Smooth muscle cell (in vitro differentiated cells): ENCODE results near the gene ITLN1. TPM values are rescaled to one million over a fixed set of nuclear protein-coding genes. Genes with fewer than 3 reads are reported as not detected.

ENCODE experiments used
- DNase-seq: peaks from one replicate; lab custom pipeline; 2025; ENCODE audit not compliant: unreplicated experiment; lab: John Stamatoyannopoulos, UW
- H2AFZ ChIP-seq: fragments of 200-600 bp; sonication (generic); 2 replicates; pipeline ENCODE4 v1.6.0; 2016; ENCODE audit warnings: antibody characterized with exemption, low read depth, mild to moderate bottlenecking
- H3F3A ChIP-seq: fragments of 200-600 bp; sonication (generic); 2 replicates; pipeline ENCODE4 v1.6.0; 2017; ENCODE audit warnings: antibody characterized with exemption, low read depth
- H3K27ac ChIP-seq: fragments of 200-600 bp; sonication (generic); 2 replicates; pipeline ENCODE4 v1.5.1; 2016; ENCODE audit warnings: low read depth, mild to moderate bottlenecking
- H3K27me3 ChIP-seq: fragments of 200-600 bp; sonication (generic); 2 replicates; pipeline ENCODE4 v1.6.1; 2016; ENCODE audit warnings: low read depth, mild to moderate bottlenecking
- H3K36me3 ChIP-seq: fragments of 200-600 bp; sonication (generic); 2 replicates; pipeline ENCODE4 v1.5.1; 2016; ENCODE audit warnings: low read depth
- H3K4me1 ChIP-seq: fragments of 200-600 bp; sonication (generic); 2 replicates; pipeline ENCODE4 v1.5.1; 2016; ENCODE audit warnings: low read depth
- H3K4me2 ChIP-seq: fragments of 200-600 bp; sonication (generic); 2 replicates; pipeline ENCODE4 v1.6.0; 2016; ENCODE audit warnings: mild to moderate bottlenecking
- H3K4me3 ChIP-seq: fragments of 200-600 bp; sonication (generic); 2 replicates; pipeline ENCODE4 v1.5.1; 2016; ENCODE audit warnings: mild to moderate bottlenecking
- H3K79me2 ChIP-seq: fragments of 200-600 bp; sonication (generic); 2 replicates; pipeline ENCODE4 v1.6.0; 2016; ENCODE audit warnings: low read depth, mild to moderate bottlenecking
- H3K9ac ChIP-seq: fragments of 200-600 bp; sonication (generic); 2 replicates; pipeline ENCODE4 v1.6.0; 2016; ENCODE audit warnings: low read depth
- H3K9me3 ChIP-seq: fragments of 200-600 bp; sonication (generic); replicated peaks from 2 replicates; pipeline ENCODE4 v1.5.1; 2016; ENCODE audit warnings: low read depth
- H4K20me1 ChIP-seq: fragments of 200-600 bp; sonication (generic); 2 replicates; pipeline ENCODE4 v1.6.0; 2016; ENCODE audit warnings: low read depth
- CTCF ChIP-seq: fragments of 200-600 bp; sonication (generic); IDR thresholded peaks from 2 replicates; pipeline ENCODE4 v1.5.1; 2017; ENCODE audit warnings: borderline replicate concordance, mild to moderate bottlenecking, antibody characterized with exemption; ENCODE audit not compliant: insufficient read depth, poor library complexity, severe bottlenecking
- WGBS: methylation state at CpG from one replicate; pipeline ENCODE4 v1.1.7; 2016; ENCODE audit warnings: low lambda C conversion rate; 5-methylcytosine and 5-hydroxymethylcytosine counted together
- polyA plus RNA-seq: library from polyadenylated mRNA; unstranded; fragments of >200 nt; fragmentation: Nextera tagmentation; extraction: Ambion mirVana; gene quantifications from 2 replicates; pipeline ENCODE4 v1.2.1, GENCODE V29; 2016
- total RNA-seq: library from RNA; depleted of rRNA; stranded (reverse); fragments of >200 nt; gene quantifications from 2 replicates; pipeline ENCODE4 v1.2.3, GENCODE V29; 2014

ITLN1 gene
- total and polyA plus RNA-seq, 2 experiments from 2014 or later, result not detected

GRCh38 chr1:160866001-160866694 lies 18.8 kb downstream of the ITLN1 start:
- Histone ChIP-seq H2AFZ (no peak overlapping the region), H3F3A (no peaks in the 10 kb centered on the region), H3K27ac (no peak overlapping the region), H3K9ac (no peak overlapping the region), H4K20me1 (no peaks in the 10 kb centered on the region), H3K79me2 (no peaks in the 10 kb centered on the region), H3K27me3 (no peaks in the 10 kb centered on the region), H3K9me3 (no peaks in the 10 kb centered on the region), H3K36me3 (no peaks in the 10 kb centered on the region), H3K4me1 (no peaks in the 10 kb centered on the region), H3K4me2 (no peak overlapping the region), H3K4me3 (no peak overlapping the region)
- no peak for TF ChIP-seq CTCF
- no peak for DNase-seq

GRCh38 chr1:160865337-160865736 lies 19.6 kb downstream of the ITLN1 start:
- Histone ChIP-seq H3K79me2 (no peaks in the 10 kb centered on the region), H3K9ac (no peak overlapping the region), H3K4me2 (no peak overlapping the region), H3K27ac (no peak overlapping the region), H4K20me1 (no peaks in the 10 kb centered on the region), H3K4me3 (no peak overlapping the region), H2AFZ (no peak overlapping the region), H3K4me1 (no peaks in the 10 kb centered on the region), H3K9me3 (no peaks in the 10 kb centered on the region), H3F3A (no peaks in the 10 kb centered on the region), H3K27me3 (no peaks in the 10 kb centered on the region), H3K36me3 (no peaks in the 10 kb centered on the region)
- no peak for DNase-seq
- 92% methylated on average over 5 of the region's 5 CpGs for WGBS
- no peak for TF ChIP-seq CTCF

GRCh38 chr1:160864173-160864572 lies 20.8 kb downstream of the ITLN1 start:
- H4K20me1 ChIP-seq, result no peaks in the 10 kb centered on the region
- no peaks in the 10 kb centered on the region for H3K36me3 ChIP-seq
- H3K79me2 ChIP-seq, result no peaks in the 10 kb centered on the region
- H3K27me3 ChIP-seq, result no peaks in the 10 kb centered on the region
- no peak overlapping the region for H3K27ac ChIP-seq
- 79% methylated on average over 2 of the region's 2 CpGs for WGBS
- H3K4me1 ChIP-seq, result no peaks in the 10 kb centered on the region
- TF ChIP-seq CTCF, result no peak
- H2AFZ ChIP-seq, result no peak overlapping the region
- no peaks in the 10 kb centered on the region for H3K9me3 ChIP-seq
- H3K4me2 ChIP-seq, result no peak overlapping the region
- H3F3A ChIP-seq, result no peaks in the 10 kb centered on the region
- no peak for DNase-seq
- no peak overlapping the region for H3K4me3 ChIP-seq
- H3K9ac ChIP-seq, result no peak overlapping the region

GRCh38 chr1:160863774-160864131 lies 21.2 kb downstream of the ITLN1 start:
- H3K4me3 ChIP-seq, result no peak overlapping the region
- TF ChIP-seq CTCF, result no peak
- H3K4me1 ChIP-seq, result no peaks in the 10 kb centered on the region
- no peaks in the 10 kb centered on the region for H4K20me1 ChIP-seq
- no peak overlapping the region for H3K4me2 ChIP-seq
- H3K27ac ChIP-seq, result no peak overlapping the region
- H3F3A ChIP-seq, result no peaks in the 10 kb centered on the region
- no peak overlapping the region for H3K9ac ChIP-seq
- no peak for DNase-seq
- 86% methylated on average over 4 of the region's 4 CpGs for WGBS
- H3K9me3 ChIP-seq, result no peaks in the 10 kb centered on the region
- no peaks in the 10 kb centered on the region for H3K36me3 ChIP-seq
- H2AFZ ChIP-seq, result no peak overlapping the region
- H3K27me3 ChIP-seq, result no peaks in the 10 kb centered on the region
- H3K79me2 ChIP-seq, result no peaks in the 10 kb centered on the region
